HEK293 (cell line): ENCODE measurements around the gene ACTRT1.

Source experiments
- KLF1 ChIP-seq: fragments of 450-650 bp; formaldehyde crosslinking; IDR thresholded peaks from 2 replicates; pipeline ENCODE4 v1.5.1; 2016; ENCODE audit warnings: missing biosample characterization, missing genetic modification characterization
- KLF17 ChIP-seq: fragments of 450-650 bp; formaldehyde crosslinking; IDR thresholded peaks from 2 replicates; pipeline ENCODE4 v1.5.1; 2016; ENCODE audit warnings: missing biosample characterization, missing genetic modification characterization
- MYNN ChIP-seq: fragments of 450-650 bp; formaldehyde crosslinking; IDR thresholded peaks from 2 replicates; pipeline ENCODE4 v1.5.1; 2016; ENCODE audit warnings: missing biosample characterization, missing genetic modification characterization, borderline replicate concordance
- TCF7L2 ChIP-seq: IDR thresholded peaks from 2 replicates; pipeline ENCODE4 v1.6.1; 2011; ENCODE audit warnings: low read depth, mild to moderate bottlenecking, inconsistent platforms, low read length, moderate library complexity, borderline replicate concordance
- TRIM28 ChIP-seq: IDR thresholded peaks from 2 replicates; pipeline ENCODE4 v1.6.1; 2011; ENCODE audit warnings: low read length, control low read depth, borderline replicate concordance
- ZBTB26 ChIP-seq: fragments of 450-650 bp; formaldehyde crosslinking; optimal IDR thresholded peaks from 2 replicates; pipeline ENCODE3; 2016; ENCODE audit warnings: missing biosample characterization, mild to moderate bottlenecking, missing genetic modification characterization
- ZNF146 ChIP-seq: fragments of 450-650 bp; formaldehyde crosslinking; IDR thresholded peaks from 2 replicates; pipeline ENCODE4 v1.5.1; 2016; ENCODE audit warnings: missing biosample characterization, missing genetic modification characterization
- ZNF362 ChIP-seq: fragments of 450-650 bp; formaldehyde crosslinking; IDR thresholded peaks from 2 replicates; pipeline ENCODE4 v1.5.1; 2016; ENCODE audit warnings: missing biosample characterization, missing genetic modification characterization
- ZNF433 ChIP-seq: fragments of 450-650 bp; formaldehyde crosslinking; IDR thresholded peaks from 2 replicates; pipeline ENCODE4 v1.5.1; 2016; ENCODE audit warnings: missing biosample characterization, missing genetic modification characterization, low read depth
- ZNF530 ChIP-seq: fragments of 450-650 bp; formaldehyde crosslinking; IDR thresholded peaks from 2 replicates; pipeline ENCODE4 v1.5.1; 2016; ENCODE audit warnings: low read depth, missing biosample characterization, missing genetic modification characterization
- ZNF561 ChIP-seq: fragments of 450-650 bp; IDR thresholded peaks from 2 replicates; pipeline ENCODE4 v1.5.1; 2018; ENCODE audit warnings: missing biosample characterization, missing genetic modification characterization, borderline replicate concordance
- ZNF692 ChIP-seq: fragments of 450-650 bp; formaldehyde crosslinking; IDR thresholded peaks from 2 replicates; pipeline ENCODE4 v1.5.1; 2016; ENCODE audit warnings: missing biosample characterization, missing genetic modification characterization
- TF ChIP-seq, protein P1 (sequence below): fragments of 450-650 bp; formaldehyde crosslinking; IDR thresholded peaks from 2 replicates; pipeline ENCODE4 v1.5.1; 2016; ENCODE audit warnings: missing biosample characterization, missing genetic modification characterization

DNA sequence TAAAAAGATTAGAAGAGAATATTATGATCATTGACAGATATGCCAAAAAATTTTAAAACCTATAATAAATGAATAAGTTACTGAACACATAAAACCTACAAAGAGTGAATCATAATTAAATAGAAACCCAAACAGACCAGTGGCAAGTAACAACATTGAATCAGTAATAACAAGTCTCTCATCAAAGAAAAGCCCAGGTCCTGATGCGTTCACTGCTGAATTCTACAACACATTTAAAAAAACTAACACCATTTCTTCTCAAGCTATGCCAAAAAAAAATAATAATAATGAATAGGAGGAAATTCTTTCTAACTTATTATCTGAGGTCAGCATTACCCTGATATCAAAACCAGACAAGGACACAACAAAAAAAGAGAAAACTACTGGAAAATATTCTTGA lies 30.6 kb downstream of the ACTRT1 start:
- TF ChIP-seq, protein P1, sequence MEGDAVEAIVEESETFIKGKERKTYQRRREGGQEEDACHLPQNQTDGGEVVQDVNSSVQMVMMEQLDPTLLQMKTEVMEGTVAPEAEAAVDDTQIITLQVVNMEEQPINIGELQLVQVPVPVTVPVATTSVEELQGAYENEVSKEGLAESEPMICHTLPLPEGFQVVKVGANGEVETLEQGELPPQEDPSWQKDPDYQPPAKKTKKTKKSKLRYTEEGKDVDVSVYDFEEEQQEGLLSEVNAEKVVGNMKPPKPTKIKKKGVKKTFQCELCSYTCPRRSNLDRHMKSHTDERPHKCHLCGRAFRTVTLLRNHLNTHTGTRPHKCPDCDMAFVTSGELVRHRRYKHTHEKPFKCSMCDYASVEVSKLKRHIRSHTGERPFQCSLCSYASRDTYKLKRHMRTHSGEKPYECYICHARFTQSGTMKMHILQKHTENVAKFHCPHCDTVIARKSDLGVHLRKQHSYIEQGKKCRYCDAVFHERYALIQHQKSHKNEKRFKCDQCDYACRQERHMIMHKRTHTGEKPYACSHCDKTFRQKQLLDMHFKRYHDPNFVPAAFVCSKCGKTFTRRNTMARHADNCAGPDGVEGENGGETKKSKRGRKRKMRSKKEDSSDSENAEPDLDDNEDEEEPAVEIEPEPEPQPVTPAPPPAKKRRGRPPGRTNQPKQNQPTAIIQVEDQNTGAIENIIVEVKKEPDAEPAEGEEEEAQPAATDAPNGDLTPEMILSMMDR (tag by site-specific recombination), result no peak
- TF ChIP-seq ZNF530 (tag by site-specific recombination) (no peak), TCF7L2 (no peak), ZNF561 (tag by site-specific recombination) (no peak), TRIM28 (no peak), ZNF692 (tag by site-specific recombination) (no peak), ZBTB26 (no peak), KLF17 (no peak), ZNF433 (tag by site-specific recombination) (no peak), ZNF362 (tag by site-specific recombination) (no peak), KLF1 (tag by site-specific recombination) (no peak), MYNN (tag by site-specific recombination) (no peak), ZNF146 (no peak)
